Measurements from ENCODE around the gene ADIPOR1. TPM values are rescaled to one million over a fixed set of nuclear protein-coding genes. Genes with fewer than 3 reads are reported as not detected.
"Not testable (repeated sequence)": the region's sequence is repeated elsewhere in the genome, so short reads cannot be mapped to it uniquely, and the experiment has no call there.

Gene ADIPOR1
- total RNA-seq, 1 experiment from 2014 or later: 71.4 TPM

- no peaks in the 10 kb centered on the region for H3K27me3 Mint-ChIP-seq (ENCODE audit: insufficient read depth, unreplicated experiment)
- no TSS peak for BruUV-seq (replicated peaks)
- no peak overlapping the region for H3K4me3 ChIP-seq (ENCODE audit: low read depth, low read length)
- ChIA-PET POLR2A (no interaction called here), CTCF (no interaction called here)
- no peak overlapping the region for H3K27ac Mint-ChIP-seq (ENCODE audit: unreplicated experiment)
- no peak for TF ChIP-seq CTCF (IDR thresholded peaks at IDR 0.05; ENCODE audit: insufficient read depth in 1 of 2, low read depth in 1 of 2, low read length in 1 of 2, severe bottlenecking in 1 of 2, unreplicated experiment in 1 of 2)
- H3K9me3 Mint-ChIP-seq (ENCODE audit: unreplicated experiment): no peaks in the 10 kb centered on the region
- H3K27me3 ChIP-seq (replicated peaks; ENCODE audit: control insufficient read depth, insufficient read depth, low read length): no peaks in the 10 kb centered on the region
- no peak overlapping the region for H3K4me3 Mint-ChIP-seq (ENCODE audit: unreplicated experiment)
- no peaks in the 10 kb centered on the region for H3K4me1 Mint-ChIP-seq (ENCODE audit: low read depth, unreplicated experiment)
- H3K36me3 ChIP-seq (ENCODE audit: control insufficient read depth, insufficient read depth, low read length): peaks cover 1% of the 10 kb centered on the region; the same call in 1 of the 2 replicates
- H3K9me3 ChIP-seq: no peaks in the 10 kb centered on the region
- intact Hi-C loops (cut with micrococcal nuclease; ENCODE audit: unreplicated experiment): no loop called here
- DNase-seq: no peak
- H3K36me3 Mint-ChIP-seq (ENCODE audit: insufficient read depth, unreplicated experiment): peaks cover 44% of the 10 kb centered on the region
- H3K4me1 ChIP-seq: no peaks in the 10 kb centered on the region
Measured at GRCh38 chr1:202941372-202941771, 16.7 kb downstream of the ADIPOR1 start.

- Histone ChIP-seq H3K36me3 (ENCODE audit: control insufficient read depth, insufficient read depth, low read length) (no peaks in the 10 kb centered on the region; the same call in 1 of the 2 replicates), H3K4me1 (no peaks in the 10 kb centered on the region), H3K27me3 (replicated peaks; ENCODE audit: control insufficient read depth, insufficient read depth, low read length) (no peaks in the 10 kb centered on the region), H3K4me3 (ENCODE audit: low read depth, low read length) (no peak overlapping the region), H3K9me3 (no peaks in the 10 kb centered on the region)
- H3K9me3 Mint-ChIP-seq (ENCODE audit: unreplicated experiment): no peaks in the 10 kb centered on the region
- no peak for DNase-seq
- no peak overlapping the region for H3K27ac Mint-ChIP-seq (ENCODE audit: unreplicated experiment)
- ChIA-PET POLR2A (no interaction called here), CTCF (no interaction called here)
- H3K36me3 Mint-ChIP-seq (ENCODE audit: insufficient read depth, unreplicated experiment): peaks cover 36% of the 10 kb centered on the region
- no peak overlapping the region for H3K4me3 Mint-ChIP-seq (ENCODE audit: unreplicated experiment)
- BruUV-seq (replicated peaks): no TSS peak
- H3K4me1 Mint-ChIP-seq (ENCODE audit: low read depth, unreplicated experiment): no peaks in the 10 kb centered on the region
- no peaks in the 10 kb centered on the region for H3K27me3 Mint-ChIP-seq (ENCODE audit: insufficient read depth, unreplicated experiment)
- intact Hi-C loops (cut with micrococcal nuclease; ENCODE audit: unreplicated experiment): no loop called here
- TF ChIP-seq CTCF (IDR thresholded peaks at IDR 0.05; ENCODE audit: insufficient read depth in 1 of 2, low read depth in 1 of 2, low read length in 1 of 2, severe bottlenecking in 1 of 2, unreplicated experiment in 1 of 2): no peak
Measured at GRCh38 chr1:202940561-202940960, 17.6 kb downstream of the ADIPOR1 start.

GRCh38 chr1:202938287-202938925, 19.7 kb downstream of the ADIPOR1 start:
- no peak for TF ChIP-seq CTCF (IDR thresholded peaks at IDR 0.05; ENCODE audit: insufficient read depth in 1 of 2, low read depth in 1 of 2, low read length in 1 of 2, severe bottlenecking in 1 of 2, unreplicated experiment in 1 of 2)
- Histone ChIP-seq H3K4me3 (ENCODE audit: low read depth, low read length) (no peak overlapping the region), H3K9me3 (peaks cover 2% of the 10 kb centered on the region; the same call in 1 of the 2 replicates), H3K4me1 (no peaks in the 10 kb centered on the region), H3K36me3 (ENCODE audit: control insufficient read depth, insufficient read depth, low read length) (no peaks in the 10 kb centered on the region; the same call in 1 of the 2 replicates), H3K27me3 (replicated peaks; ENCODE audit: control insufficient read depth, insufficient read depth, low read length) (no peaks in the 10 kb centered on the region)
- H3K4me1 Mint-ChIP-seq (ENCODE audit: low read depth, unreplicated experiment): no peaks in the 10 kb centered on the region
- H3K4me3 Mint-ChIP-seq (ENCODE audit: unreplicated experiment): no peak overlapping the region
- H3K36me3 Mint-ChIP-seq (ENCODE audit: insufficient read depth, unreplicated experiment): peaks cover 19% of the 10 kb centered on the region
- no peak overlapping the region for H3K27ac Mint-ChIP-seq (ENCODE audit: unreplicated experiment)
- H3K9me3 Mint-ChIP-seq (ENCODE audit: unreplicated experiment): peaks cover 9% of the 10 kb centered on the region
- no peak for DNase-seq
- intact Hi-C loops (cut with micrococcal nuclease; ENCODE audit: unreplicated experiment): no loop called here
- no peaks in the 10 kb centered on the region for H3K27me3 Mint-ChIP-seq (ENCODE audit: insufficient read depth, unreplicated experiment)
- POLR2A ChIA-PET: no interaction called here
- no TSS peak for BruUV-seq (replicated peaks)
- CTCF ChIA-PET: no interaction called here

- POLR2A ChIA-PET; H3K4me3 ChIP-seq (ENCODE audit: low read depth, low read length); H3K27me3 ChIP-seq (replicated peaks; ENCODE audit: control insufficient read depth, insufficient read depth, low read length); H3K4me1 Mint-ChIP-seq (ENCODE audit: low read depth, unreplicated experiment); DNase-seq; BruUV-seq (replicated peaks); H3K27ac Mint-ChIP-seq (ENCODE audit: unreplicated experiment); H3K27me3 Mint-ChIP-seq (ENCODE audit: insufficient read depth, unreplicated experiment); intact Hi-C loops (cut with micrococcal nuclease; ENCODE audit: unreplicated experiment); H3K36me3 ChIP-seq (ENCODE audit: control insufficient read depth, insufficient read depth, low read length); CTCF ChIA-PET; H3K9me3 ChIP-seq; H3K4me3 Mint-ChIP-seq (ENCODE audit: unreplicated experiment); H3K36me3 Mint-ChIP-seq (ENCODE audit: insufficient read depth, unreplicated experiment); H3K4me1 ChIP-seq: not testable (repeated sequence)
- H3K9me3 Mint-ChIP-seq (ENCODE audit: unreplicated experiment): peaks cover 21% of the 10 kb centered on the region
Measured at GRCh38 chr1:202936409-202936808, 21.7 kb downstream of the ADIPOR1 start.

Data from Caco-2 (cell line).